CD14-positive monocyte (primary cell): ENCODE measurements around the gene CEP97. TPM values are rescaled to one million over a fixed set of nuclear protein-coding genes. Genes with fewer than 3 reads are reported as not detected.

Experiments
- DNase-seq, 3 donors: peaks; one replicate each; pipeline ENCODE4 v3.0.0-alpha.2; 2011 to 2022
- H2AFZ ChIP-seq: 2 replicates; pipeline ENCODE4 v1.6.0; 2012; ENCODE audit warnings: mild to moderate bottlenecking, low read depth, low read length, inconsistent platforms; ENCODE audit not compliant: insufficient read depth, poor library complexity, severe bottlenecking
- H3K27ac ChIP-seq, 2 donors: 1 replicate in 1 of 2; 2 replicates in 1 of 2; pipeline ENCODE4 v1.5.1; 2012 to 2013; ENCODE audit warnings: low read length in 2 of 2, control low read depth in 1 of 2, inconsistent platforms in 1 of 2, low read depth in 1 of 2, mild to moderate bottlenecking in 1 of 2
- H3K27me3 ChIP-seq, 2 donors: one replicate each; pipeline versions ENCODE4 v1.6.0 to v1.6.1; 2011 to 2013; ENCODE audit warnings: low read length in 2 of 2; ENCODE audit not compliant: control insufficient read depth in 2 of 2, insufficient read depth in 2 of 2
- H3K36me3 ChIP-seq, 2 donors: replicated peaks in 1 of 2; 1 replicate in 1 of 2; 2 replicates in 1 of 2; pipeline versions ENCODE4 v1.5.1 to v1.6.1; 2012 to 2013; ENCODE audit warnings: low read length in 2 of 2, control low read depth in 1 of 2, inconsistent platforms in 1 of 2, mild to moderate bottlenecking in 1 of 2; ENCODE audit not compliant: insufficient read depth in 2 of 2, control insufficient read depth in 1 of 2
- H3K4me1 ChIP-seq, 2 donors: 1 replicate in 1 of 2; 2 replicates in 1 of 2; pipeline versions ENCODE4 v1.5.1 to v1.6.1; 2012 to 2013; ENCODE audit warnings: low read length in 2 of 2, control low read depth in 1 of 2, inconsistent platforms in 1 of 2, mild to moderate bottlenecking in 1 of 2, moderate library complexity in 1 of 2; ENCODE audit not compliant: insufficient read depth in 2 of 2, control insufficient read depth in 1 of 2
- H3K4me2 ChIP-seq: replicated peaks from 2 replicates; pipeline ENCODE3; 2012; ENCODE audit warnings: low read length, moderate library complexity, mild to moderate bottlenecking; ENCODE audit not compliant: poor library complexity, severe bottlenecking; ENCODE audit errors: extremely low read depth
- H3K4me3 ChIP-seq, 3 experiments: fragments of 200-600 bp in 1 of 3; sonication (generic) in 1 of 3; replicated peaks in 1 of 3; 1 replicate in 2 of 3; 2 replicates in 1 of 3; pipeline ENCODE4 v1.5.1; 2011 to 2013; ENCODE audit warnings: low read length in 3 of 3, mild to moderate bottlenecking in 3 of 3, control low read depth in 2 of 3, low read depth in 2 of 3, inconsistent platforms in 1 of 3, moderate library complexity in 1 of 3
- H3K79me2 ChIP-seq: 2 replicates; pipeline ENCODE4 v1.6.0; 2012; ENCODE audit warnings: mild to moderate bottlenecking, control low read depth, inconsistent platforms, low read length, moderate library complexity; ENCODE audit not compliant: insufficient read depth
- H3K9ac ChIP-seq: 2 replicates; pipeline ENCODE4 v1.6.0; 2017; ENCODE audit warnings: low read length, mild to moderate bottlenecking; ENCODE audit not compliant: insufficient read depth, poor library complexity, severe bottlenecking
- H3K9me3 ChIP-seq, 2 donors: replicated peaks in 1 of 2; 1 replicate in 1 of 2; 2 replicates in 1 of 2; pipeline versions ENCODE4 v1.5.1 to v1.6.1; 2012 to 2013; ENCODE audit warnings: low read length in 2 of 2, control low read depth in 1 of 2; ENCODE audit not compliant: control insufficient read depth in 1 of 2, insufficient read depth in 1 of 2
- H4K20me1 ChIP-seq: 2 replicates; pipeline ENCODE4 v1.6.0; 2012; ENCODE audit warnings: mild to moderate bottlenecking, low read length, control low read depth, moderate library complexity; ENCODE audit not compliant: insufficient read depth
- H3K27ac Mint-ChIP-seq, 7 donors: one replicate each; pipeline ENCODE4 v1.8.0; 2020; ENCODE audit warnings: mild to moderate bottlenecking in 7 of 7, mixed read lengths in 7 of 7, moderate library complexity in 6 of 7, inconsistent platforms in 2 of 7
- H3K27me3 Mint-ChIP-seq, 3 donors: one replicate each; pipeline ENCODE4 v1.8.0; 2021 to 2022; ENCODE audit warnings: low read depth in 3 of 3, mild to moderate bottlenecking in 3 of 3, mixed read lengths in 3 of 3, moderate library complexity in 3 of 3, inconsistent platforms in 1 of 3
- H3K36me3 Mint-ChIP-seq, 2 donors: one replicate each; pipeline ENCODE4 v1.8.0; 2020; ENCODE audit warnings: mixed read lengths in 2 of 2, inconsistent platforms in 1 of 2, mild to moderate bottlenecking in 1 of 2
- H3K4me1 Mint-ChIP-seq: one replicate; pipeline ENCODE4 v1.8.0; 2020; ENCODE audit warnings: mild to moderate bottlenecking, mixed read lengths
- H3K4me3 Mint-ChIP-seq, 2 donors: one replicate each; pipeline ENCODE4 v1.8.0; 2020; ENCODE audit warnings: mild to moderate bottlenecking in 2 of 2, mixed read lengths in 2 of 2, moderate library complexity in 1 of 2
- H3K9me3 Mint-ChIP-seq, 7 donors: one replicate each; pipeline ENCODE4 v1.8.0; 2020 to 2022; ENCODE audit warnings: mixed read lengths in 7 of 7, mild to moderate bottlenecking in 6 of 7, moderate library complexity in 6 of 7, inconsistent platforms in 2 of 7
- WGBS: methylation state at CpG from one replicate; pipeline ENCODE4 v1.1.5; 2013; ENCODE audit warnings: missing lambda C conversion rate; ENCODE audit not compliant: insufficient coverage; 5-methylcytosine and 5-hydroxymethylcytosine counted together
- intact Hi-C, 2 donors: fragments of 100-400 bp; cut with micrococcal nuclease; formaldehyde crosslinking; loops; one replicate each; pipeline versions ENCODE4 v1.15.0 to v1.15.1; 2023
- polyA plus RNA-seq, 3 donors: library from polyadenylated mRNA; depleted of rRNA in 1 of 3; unstranded in 2 of 3; stranded (reverse) in 1 of 3; fragments of 300-500 nt in 2 of 3; fragments of >200 nt in 1 of 3; fragmentation: Illumina TruSeq in 2 of 3; gene quantifications; 1 replicate in 2 of 3; 2 replicates in 1 of 3; pipeline ENCODE4 v1.2.3, GENCODE V29; 2012 to 2021
- TF ChIP-seq, protein P1 (sequence below): fragments of 200-600 bp; IDR thresholded peaks from one replicate; pipeline ENCODE4 v1.8.0; 2022; ENCODE audit warnings: antibody characterized with exemption, mild to moderate bottlenecking

Gene CEP97
- polyA plus RNA-seq, 3 donors: 0.79 to 1.7 (median 1.5) TPM

DNA sequence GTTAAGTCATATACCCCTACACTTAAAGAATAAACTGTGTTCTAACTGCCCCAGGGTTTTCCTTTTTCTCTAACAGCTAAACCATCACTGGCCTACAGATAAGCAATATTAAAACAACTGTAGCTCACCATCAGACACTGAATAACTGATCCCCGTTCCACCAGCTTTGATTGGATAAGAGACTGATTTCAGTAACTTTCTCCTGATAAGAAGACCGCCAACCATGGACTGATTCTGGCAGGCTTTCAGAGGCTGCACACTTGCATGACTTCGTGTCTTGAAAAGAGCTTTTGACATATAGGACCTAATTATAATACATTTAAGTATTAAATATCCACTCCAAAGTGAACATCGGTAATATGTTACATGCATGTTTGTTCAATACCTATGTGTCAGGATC, 15.3 kb upstream of the CEP97 start:
- Histone ChIP-seq H4K20me1 (no peaks in the 10 kb centered on the region), H3K4me3 (no peak overlapping the region), H3K27me3 (no peaks in the 10 kb centered on the region), H3K9me3 (no peaks in the 10 kb centered on the region), H3K36me3 (no peaks in the 10 kb centered on the region), H3K4me1 (no peaks in the 10 kb centered on the region), H3K79me2 (no peaks in the 10 kb centered on the region), H3K9ac (no peak overlapping the region), H3K27ac (no peak overlapping the region), H2AFZ (no peak overlapping the region), H3K4me2 (no peak overlapping the region)
- intact Hi-C loops: no loop called here
- Mint-ChIP-seq H3K4me1 (peaks cover 5% of the 10 kb centered on the region), H3K9me3 (no peaks in the 10 kb centered on the region), H3K36me3 (no peaks in the 10 kb centered on the region), H3K27me3 (peaks cover 0 to 7% (median 2%) of the 10 kb centered on the region in 3 donors), H3K4me3 (no peak overlapping the region), H3K27ac (no peak overlapping the region)
- TF ChIP-seq, protein P1, sequence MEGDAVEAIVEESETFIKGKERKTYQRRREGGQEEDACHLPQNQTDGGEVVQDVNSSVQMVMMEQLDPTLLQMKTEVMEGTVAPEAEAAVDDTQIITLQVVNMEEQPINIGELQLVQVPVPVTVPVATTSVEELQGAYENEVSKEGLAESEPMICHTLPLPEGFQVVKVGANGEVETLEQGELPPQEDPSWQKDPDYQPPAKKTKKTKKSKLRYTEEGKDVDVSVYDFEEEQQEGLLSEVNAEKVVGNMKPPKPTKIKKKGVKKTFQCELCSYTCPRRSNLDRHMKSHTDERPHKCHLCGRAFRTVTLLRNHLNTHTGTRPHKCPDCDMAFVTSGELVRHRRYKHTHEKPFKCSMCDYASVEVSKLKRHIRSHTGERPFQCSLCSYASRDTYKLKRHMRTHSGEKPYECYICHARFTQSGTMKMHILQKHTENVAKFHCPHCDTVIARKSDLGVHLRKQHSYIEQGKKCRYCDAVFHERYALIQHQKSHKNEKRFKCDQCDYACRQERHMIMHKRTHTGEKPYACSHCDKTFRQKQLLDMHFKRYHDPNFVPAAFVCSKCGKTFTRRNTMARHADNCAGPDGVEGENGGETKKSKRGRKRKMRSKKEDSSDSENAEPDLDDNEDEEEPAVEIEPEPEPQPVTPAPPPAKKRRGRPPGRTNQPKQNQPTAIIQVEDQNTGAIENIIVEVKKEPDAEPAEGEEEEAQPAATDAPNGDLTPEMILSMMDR: no peak
- DNase-seq: no peak
- no CpG with 5 or more reads among the region's 4 CpGs for WGBS

DNA sequence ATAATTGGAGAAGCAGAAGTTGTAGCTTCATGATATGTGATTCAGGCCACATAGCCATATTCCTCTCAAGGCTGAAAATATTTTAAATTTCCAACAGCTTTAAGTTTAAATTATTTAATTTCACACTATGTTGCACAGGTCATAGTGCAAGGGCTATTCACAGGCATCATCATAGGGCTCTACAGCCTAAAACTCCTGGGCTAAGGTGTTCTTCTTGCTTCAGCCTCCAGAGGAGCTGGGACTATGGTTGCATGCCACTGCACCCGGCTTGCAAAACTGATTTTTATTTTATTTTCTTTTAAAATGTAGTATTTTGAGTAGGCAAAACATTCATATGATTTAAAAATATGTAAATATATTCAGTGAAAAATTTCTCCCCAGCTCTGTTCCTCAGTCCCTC, 6.0 kb upstream of the CEP97 start:
- DNase-seq: no peak
- no peaks in the 10 kb centered on the region for H3K9me3 ChIP-seq
- no peak overlapping the region for H3K27ac Mint-ChIP-seq
- H3K4me1 ChIP-seq: peaks cover 31 to 38% of the 10 kb centered on the region in 2 donors
- H3K79me2 ChIP-seq: no peaks in the 10 kb centered on the region
- WGBS: no CpG with 5 or more reads among the region's 1 CpG
- no peak overlapping the region for H2AFZ ChIP-seq
- H3K27ac ChIP-seq: no peak overlapping the region
- intact Hi-C loops: no loop called here
- no peak overlapping the region for H3K4me3 ChIP-seq
- H3K4me1 Mint-ChIP-seq: peaks cover 30% of the 10 kb centered on the region
- TF ChIP-seq, protein P1: no peak
- peaks cover 0 to 2% (median 0%) of the 10 kb centered on the region in 7 donors for H3K9me3 Mint-ChIP-seq
- no peaks in the 10 kb centered on the region for H4K20me1 ChIP-seq
- no peaks in the 10 kb centered on the region for H3K36me3 ChIP-seq
- no peaks in the 10 kb centered on the region for H3K36me3 Mint-ChIP-seq
- no peak overlapping the region for H3K4me3 Mint-ChIP-seq
- peaks cover 0 to 2% (median 0%) of the 10 kb centered on the region in 3 donors for H3K27me3 Mint-ChIP-seq
- H3K9ac ChIP-seq: no peak overlapping the region
- no peaks in the 10 kb centered on the region for H3K27me3 ChIP-seq
- no peak overlapping the region for H3K4me2 ChIP-seq
